ENCODE data around the gene SLC22A17.
"Not testable (repeated sequence)": the region's sequence is repeated elsewhere in the genome, so short reads cannot be mapped to it uniquely, and the experiment has no call there.

Gene SLC22A17

GRCh38 chr14:23346693-23347405, 5.8 kb downstream of the SLC22A17 start:
- no peak for DNase-seq

GRCh38 chr14:23345987-23346692, 6.5 kb downstream of the SLC22A17 start:
- DNase-seq, result no peak

GRCh38 chr14:23344481-23344880, 8.2 kb downstream of the SLC22A17 start:
- no peak for DNase-seq

- DNase-seq, result no peak
These were observed 13.0 kb downstream of the SLC22A17 start for GRCh38 chr14:23339506-23340268.

GRCh38 chr14:23335623-23336022, 17.1 kb downstream of the SLC22A17 start:
- no peak for DNase-seq

GRCh38 chr14:23327947-23328744, 24.5 kb downstream of the SLC22A17 start:
- DNase-seq, result peak in 39 of 51 donors; percentile 3 to 86 (median 49)

- DNase-seq, result no peak
These were observed 26.0 kb downstream of the SLC22A17 start for GRCh38 chr14:23326491-23327332.

- DNase-seq, result not testable (repeated sequence)
These were observed 26.9 kb downstream of the SLC22A17 start for GRCh38 chr14:23325746-23326145.

GRCh38 chr14:23324993-23325392, 27.7 kb downstream of the SLC22A17 start:
- DNase-seq, result no peak

GRCh38 chr14:23324455-23324846, 28.2 kb downstream of the SLC22A17 start:
- DNase-seq, result no peak

- no peak for DNase-seq
These were observed 28.7 kb downstream of the SLC22A17 start for GRCh38 chr14:23323838-23324454.

- no peak for DNase-seq
These were observed 29.8 kb downstream of the SLC22A17 start for GRCh38 chr14:23322568-23323517.

GRCh38 chr14:23321572-23322547, 30.8 kb downstream of the SLC22A17 start:
- peak in 22 of 51 donors; percentile 20 to 78 (median 66) for DNase-seq

- DNase-seq, result peak; percentile 89 to 100 (median 99)
These were observed 31.8 kb downstream of the SLC22A17 start, which contains the start of gene PABPN1 for GRCh38 chr14:23320584-23321571. Gene PABPN1 (plus strand): TSS chr14:23321457. CDS start chr14:23321470, 13 bp downstream.

- DNase-seq, result no peak
These were observed 32.7 kb downstream of the SLC22A17 start for GRCh38 chr14:23319746-23320583.
